Esophagus squamous epithelium (tissue), 4 donors: ENCODE results near the gene BACE2.

ENCODE experiments used
- POLR2A ChIP-seq, 4 donors: fragments of 450-650 bp; IDR thresholded peaks; one replicate each; pipeline ENCODE4 v1.6.1; 2017; ENCODE audit warnings: antibody characterized with exemption in 4 of 4, mild to moderate bottlenecking in 4 of 4, moderate library complexity in 3 of 4
- TF ChIP-seq, protein P1 (sequence below), 6 experiments: fragments of 450-650 bp in 4 of 6; fragments of 200-600 bp in 2 of 6; sonication (generic) in 2 of 6; IDR thresholded peaks; one replicate each; pipeline ENCODE4 v1.5.1; 2016 to 2019; ENCODE audit warnings: antibody characterized with exemption in 6 of 6, mild to moderate bottlenecking in 4 of 6, moderate library complexity in 4 of 6

DNA sequence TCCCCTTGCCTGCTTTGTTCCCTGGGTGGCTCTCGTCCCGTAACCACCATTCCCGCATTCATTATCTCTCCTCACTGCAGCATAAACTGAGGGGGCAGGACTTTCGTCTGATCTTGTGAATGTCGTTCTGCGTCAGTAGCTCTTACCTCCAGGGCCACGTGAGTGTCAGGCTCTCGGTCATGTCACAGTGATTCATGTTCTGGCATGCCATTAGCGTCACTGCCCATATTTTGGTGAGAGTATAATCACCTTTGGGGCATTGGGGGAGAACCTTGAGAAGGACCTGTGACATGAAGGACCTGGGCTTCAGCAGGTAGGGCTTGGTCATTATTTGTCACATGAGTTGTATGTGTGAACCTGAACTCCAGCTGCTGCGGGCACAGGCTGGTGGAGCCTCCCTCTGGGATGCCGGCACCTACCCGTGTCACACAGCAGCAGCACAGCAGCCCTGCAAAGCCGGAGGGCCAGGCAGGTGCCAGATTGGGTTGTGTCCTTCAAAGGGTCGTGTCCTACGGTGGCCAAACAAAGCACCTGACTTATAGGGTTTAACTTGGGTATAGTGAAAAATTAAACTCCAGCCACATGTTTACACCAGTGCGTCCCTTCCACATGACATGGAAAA is 68.5 kb downstream of the BACE2 start:
- TF ChIP-seq, protein P1, sequence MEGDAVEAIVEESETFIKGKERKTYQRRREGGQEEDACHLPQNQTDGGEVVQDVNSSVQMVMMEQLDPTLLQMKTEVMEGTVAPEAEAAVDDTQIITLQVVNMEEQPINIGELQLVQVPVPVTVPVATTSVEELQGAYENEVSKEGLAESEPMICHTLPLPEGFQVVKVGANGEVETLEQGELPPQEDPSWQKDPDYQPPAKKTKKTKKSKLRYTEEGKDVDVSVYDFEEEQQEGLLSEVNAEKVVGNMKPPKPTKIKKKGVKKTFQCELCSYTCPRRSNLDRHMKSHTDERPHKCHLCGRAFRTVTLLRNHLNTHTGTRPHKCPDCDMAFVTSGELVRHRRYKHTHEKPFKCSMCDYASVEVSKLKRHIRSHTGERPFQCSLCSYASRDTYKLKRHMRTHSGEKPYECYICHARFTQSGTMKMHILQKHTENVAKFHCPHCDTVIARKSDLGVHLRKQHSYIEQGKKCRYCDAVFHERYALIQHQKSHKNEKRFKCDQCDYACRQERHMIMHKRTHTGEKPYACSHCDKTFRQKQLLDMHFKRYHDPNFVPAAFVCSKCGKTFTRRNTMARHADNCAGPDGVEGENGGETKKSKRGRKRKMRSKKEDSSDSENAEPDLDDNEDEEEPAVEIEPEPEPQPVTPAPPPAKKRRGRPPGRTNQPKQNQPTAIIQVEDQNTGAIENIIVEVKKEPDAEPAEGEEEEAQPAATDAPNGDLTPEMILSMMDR (IDR thresholded peaks at IDR 0.05) = no peak
- TF ChIP-seq POLR2A (IDR thresholded peaks at IDR 0.05) = no peak
